Measurements from ENCODE around the gene APOBEC4.

- TF ChIP-seq RCOR1 (IDR thresholded peaks at IDR 0.05; ENCODE audit: low read length): no peak
- no peak for TF ChIP-seq CHD2 (IDR thresholded peaks at IDR 0.05; ENCODE audit: low read length, partially characterized antibody)
- TF ChIP-seq TCF12 (IDR thresholded peaks at IDR 0.05): no peak
- TF ChIP-seq, protein P1, sequence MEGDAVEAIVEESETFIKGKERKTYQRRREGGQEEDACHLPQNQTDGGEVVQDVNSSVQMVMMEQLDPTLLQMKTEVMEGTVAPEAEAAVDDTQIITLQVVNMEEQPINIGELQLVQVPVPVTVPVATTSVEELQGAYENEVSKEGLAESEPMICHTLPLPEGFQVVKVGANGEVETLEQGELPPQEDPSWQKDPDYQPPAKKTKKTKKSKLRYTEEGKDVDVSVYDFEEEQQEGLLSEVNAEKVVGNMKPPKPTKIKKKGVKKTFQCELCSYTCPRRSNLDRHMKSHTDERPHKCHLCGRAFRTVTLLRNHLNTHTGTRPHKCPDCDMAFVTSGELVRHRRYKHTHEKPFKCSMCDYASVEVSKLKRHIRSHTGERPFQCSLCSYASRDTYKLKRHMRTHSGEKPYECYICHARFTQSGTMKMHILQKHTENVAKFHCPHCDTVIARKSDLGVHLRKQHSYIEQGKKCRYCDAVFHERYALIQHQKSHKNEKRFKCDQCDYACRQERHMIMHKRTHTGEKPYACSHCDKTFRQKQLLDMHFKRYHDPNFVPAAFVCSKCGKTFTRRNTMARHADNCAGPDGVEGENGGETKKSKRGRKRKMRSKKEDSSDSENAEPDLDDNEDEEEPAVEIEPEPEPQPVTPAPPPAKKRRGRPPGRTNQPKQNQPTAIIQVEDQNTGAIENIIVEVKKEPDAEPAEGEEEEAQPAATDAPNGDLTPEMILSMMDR (IDR thresholded peaks at IDR 0.05): no peak
- TF ChIP-seq, protein P2, sequence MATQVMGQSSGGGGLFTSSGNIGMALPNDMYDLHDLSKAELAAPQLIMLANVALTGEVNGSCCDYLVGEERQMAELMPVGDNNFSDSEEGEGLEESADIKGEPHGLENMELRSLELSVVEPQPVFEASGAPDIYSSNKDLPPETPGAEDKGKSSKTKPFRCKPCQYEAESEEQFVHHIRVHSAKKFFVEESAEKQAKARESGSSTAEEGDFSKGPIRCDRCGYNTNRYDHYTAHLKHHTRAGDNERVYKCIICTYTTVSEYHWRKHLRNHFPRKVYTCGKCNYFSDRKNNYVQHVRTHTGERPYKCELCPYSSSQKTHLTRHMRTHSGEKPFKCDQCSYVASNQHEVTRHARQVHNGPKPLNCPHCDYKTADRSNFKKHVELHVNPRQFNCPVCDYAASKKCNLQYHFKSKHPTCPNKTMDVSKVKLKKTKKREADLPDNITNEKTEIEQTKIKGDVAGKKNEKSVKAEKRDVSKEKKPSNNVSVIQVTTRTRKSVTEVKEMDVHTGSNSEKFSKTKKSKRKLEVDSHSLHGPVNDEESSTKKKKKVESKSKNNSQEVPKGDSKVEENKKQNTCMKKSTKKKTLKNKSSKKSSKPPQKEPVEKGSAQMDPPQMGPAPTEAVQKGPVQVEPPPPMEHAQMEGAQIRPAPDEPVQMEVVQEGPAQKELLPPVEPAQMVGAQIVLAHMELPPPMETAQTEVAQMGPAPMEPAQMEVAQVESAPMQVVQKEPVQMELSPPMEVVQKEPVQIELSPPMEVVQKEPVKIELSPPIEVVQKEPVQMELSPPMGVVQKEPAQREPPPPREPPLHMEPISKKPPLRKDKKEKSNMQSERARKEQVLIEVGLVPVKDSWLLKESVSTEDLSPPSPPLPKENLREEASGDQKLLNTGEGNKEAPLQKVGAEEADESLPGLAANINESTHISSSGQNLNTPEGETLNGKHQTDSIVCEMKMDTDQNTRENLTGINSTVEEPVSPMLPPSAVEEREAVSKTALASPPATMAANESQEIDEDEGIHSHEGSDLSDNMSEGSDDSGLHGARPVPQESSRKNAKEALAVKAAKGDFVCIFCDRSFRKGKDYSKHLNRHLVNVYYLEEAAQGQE (IDR thresholded peaks at IDR 0.05; ENCODE audit: low read depth, low read length): no peak
- no peak for TF ChIP-seq RXRA (IDR thresholded peaks at IDR 0.05; ENCODE audit: borderline replicate concordance, low read depth)
These were observed 312 bp upstream of the APOBEC4 start for GRCh38 chr1:183653462-183653794.

Measured in SK-N-SH (cell line).